Measurements from ENCODE around the gene CTSE.
"Not testable (repeated sequence)": the region's sequence is repeated elsewhere in the genome, so short reads cannot be mapped to it uniquely, and the experiment has no call there.

The CTSE gene

DNA sequence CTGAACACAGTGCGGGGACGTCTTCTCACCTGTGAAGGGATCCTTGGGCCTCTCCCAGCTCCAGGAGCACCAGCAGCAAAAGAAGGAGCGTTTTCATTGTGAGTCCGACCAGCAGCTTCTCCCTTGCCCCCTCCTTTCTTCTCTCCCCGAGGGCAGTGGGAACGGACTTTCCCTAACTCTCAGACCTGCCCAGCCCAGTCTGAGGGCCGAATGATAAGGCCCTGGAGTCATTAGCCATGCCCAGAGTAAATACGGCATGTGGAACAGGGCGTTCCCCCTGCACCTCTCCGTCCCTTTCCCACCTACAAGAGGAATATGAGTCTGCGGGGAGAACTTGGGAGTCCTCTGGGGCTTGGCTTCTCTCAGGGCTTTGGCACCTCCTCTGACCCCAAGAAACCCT is at the start of gene CTSE:
TSS of gene CTSE (minus strand) at position 201 of the 400 bp plus-strand sequence. CDS start at position 97, 104 bp downstream.
- DNase-seq, result no peak

DNA sequence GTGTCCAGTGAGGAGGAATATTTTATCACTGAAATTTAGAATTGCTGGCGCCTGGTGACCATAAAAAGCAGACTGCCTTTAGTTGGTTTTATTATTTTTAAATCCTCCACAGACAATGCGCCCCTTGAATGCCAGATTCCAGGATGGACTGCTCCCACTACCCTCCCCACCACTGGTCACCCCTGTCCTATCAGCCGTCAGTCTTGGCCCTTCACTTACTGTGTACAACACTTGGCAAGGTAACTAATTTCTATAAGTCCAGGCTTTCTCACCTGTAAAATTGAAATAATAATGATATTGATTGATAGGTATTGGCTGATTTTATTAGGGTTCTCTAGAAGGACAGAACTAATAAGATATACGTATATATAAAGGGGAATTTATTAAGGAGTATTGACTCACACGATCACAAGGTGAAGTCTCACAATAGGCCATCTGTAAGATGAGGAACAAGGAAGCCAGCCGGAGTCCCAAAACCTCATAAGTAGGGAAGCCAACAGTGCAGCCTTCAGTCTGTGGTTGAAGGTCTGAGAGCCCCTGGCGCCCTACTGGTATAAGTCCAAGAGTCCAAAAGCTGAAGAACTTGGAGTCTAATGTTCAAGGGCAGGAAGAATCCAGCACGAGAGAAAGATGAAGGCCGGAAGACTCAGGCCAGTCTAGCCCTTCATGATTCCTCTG is 47.1 kb upstream of the CTSE start:
- no peak for DNase-seq

- DNase-seq, result no peak
These were observed 44.6 kb upstream of the CTSE start for GRCh38 chr1:206068314-206068713.

GRCh38 chr1:206067486-206068227 is 44.0 kb upstream of the CTSE start:
- no peak for DNase-seq

- no peak for DNase-seq
These were observed 42.9 kb upstream of the CTSE start for GRCh38 chr1:206066479-206067171.

- DNase-seq, result no peak
These were observed 42.0 kb upstream of the CTSE start for GRCh38 chr1:206065547-206066145.

GRCh38 chr1:206064501-206064900 is 40.8 kb upstream of the CTSE start:
- not testable (repeated sequence) for DNase-seq

GRCh38 chr1:206064001-206064400 is 40.3 kb upstream of the CTSE start:
- DNase-seq, result not testable (repeated sequence)

- DNase-seq, result no peak
These were observed 38.8 kb upstream of the CTSE start for GRCh38 chr1:206062464-206062863.

- DNase-seq, result no peak
These were observed 37.1 kb upstream of the CTSE start for GRCh38 chr1:206060844-206061243.

DNA sequence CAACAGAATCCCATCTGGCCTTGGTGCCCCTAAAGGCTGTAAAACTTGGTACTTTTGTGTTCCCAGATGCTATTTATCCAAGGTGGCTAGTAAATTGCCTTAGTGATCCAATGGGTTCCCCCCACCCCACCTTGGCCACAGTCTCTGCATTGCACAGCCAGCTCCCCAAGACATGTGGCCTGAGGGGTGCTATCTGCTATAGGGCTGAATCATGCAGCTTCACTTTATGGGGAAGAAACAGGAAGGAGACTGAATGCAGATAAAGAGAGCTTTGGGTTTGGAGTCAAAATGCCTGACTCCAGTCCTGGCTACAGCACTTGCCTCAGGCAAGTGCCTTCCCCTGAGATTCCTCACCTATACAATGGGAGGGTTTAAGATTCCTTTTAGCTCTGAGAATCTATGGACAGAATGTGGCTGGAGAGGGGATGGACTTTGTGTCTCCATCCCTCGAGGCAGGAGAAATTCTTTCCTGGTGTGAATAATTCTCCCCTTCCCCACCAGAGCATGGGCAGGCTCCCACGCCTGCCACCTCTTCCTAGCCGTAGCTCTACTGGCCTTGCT is 35.7 kb upstream of the CTSE start:
- no peak for DNase-seq

DNA sequence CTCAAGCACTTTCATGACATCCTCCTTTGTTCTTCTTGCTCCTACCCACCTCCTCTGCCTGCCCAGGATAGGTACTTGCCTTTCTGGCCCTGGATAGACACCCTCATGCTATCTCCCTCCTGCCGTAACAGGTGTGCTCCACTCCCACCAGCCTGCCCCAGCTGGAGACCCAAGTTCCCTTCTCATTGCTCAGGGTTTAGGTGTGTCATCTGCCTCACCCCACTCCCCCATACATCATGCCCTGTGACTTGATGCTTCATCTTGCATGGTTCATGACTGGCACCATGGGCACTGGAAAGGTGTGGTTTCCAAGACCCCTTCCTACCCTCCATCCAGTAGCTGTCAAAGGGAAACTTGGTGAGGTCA is 35.2 kb upstream of the CTSE start:
- no peak for DNase-seq

- DNase-seq, result not testable (repeated sequence)
These were observed 34.7 kb upstream of the CTSE start for GRCh38 chr1:206058289-206058926.

DNA sequence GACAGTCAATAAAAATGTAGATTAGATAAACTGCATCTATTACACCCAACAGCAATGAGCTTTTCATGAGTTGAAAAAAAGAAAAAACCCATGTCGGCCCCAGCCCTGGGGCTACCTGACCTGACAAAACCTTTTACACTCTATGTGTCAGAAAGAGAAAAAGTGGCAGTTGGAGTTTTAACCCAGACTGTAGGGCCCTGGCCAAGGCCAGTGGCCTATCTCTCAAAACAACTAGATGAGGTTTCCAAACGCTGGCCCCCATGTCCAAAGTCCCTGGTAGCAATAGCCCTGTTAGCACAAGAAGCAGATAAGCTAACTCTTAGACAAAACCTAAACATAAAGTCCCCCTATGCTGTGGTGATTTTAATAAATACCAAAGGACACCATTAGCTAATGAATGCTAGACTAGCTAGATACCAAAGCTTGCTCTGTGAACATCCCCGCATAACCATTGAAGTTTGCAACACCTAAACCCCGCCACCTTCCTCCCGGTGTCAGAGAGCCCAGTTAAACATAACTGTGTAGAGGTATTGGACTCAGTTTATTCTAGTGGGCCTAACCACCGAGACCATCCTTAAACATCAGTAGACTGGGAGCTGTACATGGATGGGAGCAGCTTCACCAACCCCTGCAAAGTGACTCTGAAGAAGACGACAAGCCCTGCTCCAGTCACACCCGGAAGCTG is 32.1 kb upstream of the CTSE start:
- DNase-seq, result not testable (repeated sequence)

- not testable (repeated sequence) for DNase-seq
These were observed 31.5 kb upstream of the CTSE start for GRCh38 chr1:206055069-206055625.

DNA sequence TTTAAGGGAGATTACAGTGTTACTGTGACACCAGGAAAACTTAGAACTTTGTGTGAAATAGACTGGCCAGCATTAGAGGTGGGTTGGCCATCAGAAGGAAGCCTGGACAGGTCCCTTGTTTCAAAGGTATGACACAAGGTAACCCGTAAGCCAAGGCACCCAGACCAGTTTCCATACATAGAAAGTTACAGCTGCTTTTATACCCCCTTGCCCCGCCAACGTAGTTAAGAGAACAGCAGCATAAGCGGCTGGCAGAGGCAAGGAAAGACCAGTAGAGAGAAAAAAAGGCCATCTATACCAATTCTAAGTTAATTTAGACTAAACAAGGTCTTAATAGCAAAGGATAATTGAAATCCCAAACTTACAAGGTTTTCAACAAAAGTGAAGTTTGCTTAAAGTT is 29.9 kb upstream of the CTSE start:
- not testable (repeated sequence) for DNase-seq

- DNase-seq, result not testable (repeated sequence)
These were observed 29.4 kb upstream of the CTSE start, which contains the start of gene RHEX for GRCh38 chr1:206052919-206053610. Gene RHEX, plus strand, starts transcription at chr1:206053173. Its CDS starts 44,656 bp downstream, at chr1:206097829.

DNA sequence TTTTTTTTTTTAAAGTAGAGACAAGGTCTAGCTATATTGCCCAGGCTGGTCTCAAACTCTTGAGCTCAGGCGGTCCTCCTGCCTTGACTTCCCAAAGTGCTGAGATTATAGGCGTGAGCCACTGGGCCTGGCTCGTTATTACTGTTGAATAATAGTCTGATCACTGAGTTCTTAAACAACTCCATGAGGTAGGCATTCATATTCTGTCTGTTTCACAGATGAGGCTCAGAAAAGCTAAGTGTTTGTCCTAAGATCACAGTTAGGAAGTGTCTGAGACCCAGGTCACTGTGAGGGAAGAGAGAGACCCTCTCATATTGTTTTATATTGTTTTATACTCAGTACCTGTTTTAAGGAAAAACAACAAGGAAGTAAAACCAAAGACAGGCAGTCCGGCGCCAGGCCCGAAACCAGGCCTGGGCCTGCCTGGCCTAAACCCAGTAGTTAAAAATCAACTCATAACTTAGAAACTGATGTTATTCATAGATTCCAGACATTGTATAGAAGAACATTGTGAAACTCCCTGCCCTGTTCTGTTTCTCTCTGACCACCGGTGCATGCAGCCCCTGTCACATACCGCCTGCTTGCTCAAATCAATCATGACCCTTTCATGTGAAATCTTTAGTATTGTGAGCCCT is 28.7 kb upstream of the CTSE start:
- DNase-seq, result not testable (repeated sequence)

GRCh38 chr1:206050655-206051235 is 27.1 kb upstream of the CTSE start:
- no peak for DNase-seq

Measured in activated naive CD4-positive, alpha-beta T cell (primary cell).